ENCODE results near the gene ANXA11.

DNA sequence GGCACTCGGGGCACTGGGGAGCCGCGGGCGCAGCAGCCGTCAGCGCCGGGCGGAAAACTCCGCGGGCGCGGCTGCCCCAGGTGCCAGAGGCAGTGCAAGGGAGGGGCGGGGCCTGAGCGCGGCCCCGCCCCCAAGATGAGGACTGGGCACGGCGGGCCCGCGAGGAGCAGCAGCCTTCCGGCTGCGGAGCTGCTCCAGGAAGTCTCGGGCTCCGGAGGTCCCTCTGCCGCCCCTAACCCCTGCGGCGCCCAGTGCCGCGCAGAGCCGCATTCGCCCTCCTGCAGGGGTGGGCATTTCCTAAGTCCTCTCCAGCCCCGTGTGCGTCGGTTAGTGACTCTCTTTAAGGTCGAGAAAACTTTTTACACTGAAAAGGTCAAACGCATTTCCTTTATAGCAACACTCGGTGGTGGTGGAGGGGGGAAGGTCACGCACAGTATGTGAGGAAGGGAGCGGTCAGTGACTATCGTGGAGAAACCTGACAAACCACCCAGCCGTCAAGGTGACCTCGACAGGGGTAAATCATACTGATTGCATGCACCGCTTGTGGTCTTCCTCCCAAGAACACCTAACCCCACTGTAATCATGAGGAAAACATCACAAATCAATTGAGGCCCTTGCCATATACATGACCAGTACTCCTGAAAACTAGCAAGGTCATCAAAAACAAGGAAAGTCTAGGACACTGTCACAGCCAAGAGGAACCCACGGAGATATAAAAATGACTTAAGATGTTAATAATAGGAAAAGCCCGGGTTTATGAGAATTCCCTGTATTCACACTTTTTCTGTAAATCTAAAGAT, at the start of gene ANXA11:
- peak; percentile 97 to 98 (median 98) for TF ChIP-seq POLR2A (IDR thresholded peaks at IDR 0.05)
- TF ChIP-seq, protein P1, sequence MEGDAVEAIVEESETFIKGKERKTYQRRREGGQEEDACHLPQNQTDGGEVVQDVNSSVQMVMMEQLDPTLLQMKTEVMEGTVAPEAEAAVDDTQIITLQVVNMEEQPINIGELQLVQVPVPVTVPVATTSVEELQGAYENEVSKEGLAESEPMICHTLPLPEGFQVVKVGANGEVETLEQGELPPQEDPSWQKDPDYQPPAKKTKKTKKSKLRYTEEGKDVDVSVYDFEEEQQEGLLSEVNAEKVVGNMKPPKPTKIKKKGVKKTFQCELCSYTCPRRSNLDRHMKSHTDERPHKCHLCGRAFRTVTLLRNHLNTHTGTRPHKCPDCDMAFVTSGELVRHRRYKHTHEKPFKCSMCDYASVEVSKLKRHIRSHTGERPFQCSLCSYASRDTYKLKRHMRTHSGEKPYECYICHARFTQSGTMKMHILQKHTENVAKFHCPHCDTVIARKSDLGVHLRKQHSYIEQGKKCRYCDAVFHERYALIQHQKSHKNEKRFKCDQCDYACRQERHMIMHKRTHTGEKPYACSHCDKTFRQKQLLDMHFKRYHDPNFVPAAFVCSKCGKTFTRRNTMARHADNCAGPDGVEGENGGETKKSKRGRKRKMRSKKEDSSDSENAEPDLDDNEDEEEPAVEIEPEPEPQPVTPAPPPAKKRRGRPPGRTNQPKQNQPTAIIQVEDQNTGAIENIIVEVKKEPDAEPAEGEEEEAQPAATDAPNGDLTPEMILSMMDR (IDR thresholded peaks at IDR 0.05): peak in 2 of 7 experiments; percentile 18 to 19
